ENCODE measurements around the gene PAPPA2.

DNA sequence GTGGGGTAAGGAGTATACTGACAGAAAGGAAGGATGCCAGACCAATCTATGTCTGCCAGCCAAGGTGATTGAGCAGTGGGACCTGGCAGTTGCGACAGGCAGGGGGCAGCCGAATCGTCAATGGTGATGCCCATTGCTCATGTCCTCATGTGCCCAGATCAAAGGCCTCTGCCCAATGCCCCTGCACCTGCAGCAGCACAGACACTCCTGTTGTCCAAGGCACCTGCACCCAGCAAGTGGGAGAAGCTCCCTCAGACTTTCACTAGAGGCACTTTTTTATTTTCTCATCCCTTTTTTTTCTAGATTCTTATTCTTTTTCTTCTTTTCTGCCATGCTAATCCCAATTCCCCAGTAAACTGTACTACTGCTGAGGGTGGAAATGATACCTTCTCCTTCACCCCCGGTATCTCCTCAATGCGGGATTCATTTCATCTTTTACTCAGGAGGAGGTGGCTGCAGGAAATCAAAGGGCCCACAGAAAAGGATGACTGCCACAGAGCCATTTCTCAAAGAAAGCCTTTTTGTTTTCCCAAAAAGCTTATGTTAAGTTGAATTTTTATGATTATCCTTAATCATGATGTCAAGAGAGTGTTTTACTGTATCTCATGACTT lies 332.0 kb downstream of the PAPPA2 start:
- TF ChIP-seq POLR2A (IDR thresholded peaks at IDR 0.05; ENCODE audit: low read length) (no peak), GATA1 (IDR thresholded peaks at IDR 0.05; ENCODE audit: low read depth, low read length) (no peak)
